HG02678 (cell line): ENCODE measurements around the gene OR8B3.
"Not testable (repeated sequence)": the region's sequence is repeated elsewhere in the genome, so short reads cannot be mapped to it uniquely, and the experiment has no call there.

Experiments used
- ATAC-seq: cut with Tn5 transposase; IDR thresholded peaks from one replicate; pipeline ENCODE4 v1.9.1; 2021; ENCODE audit warnings: mild to moderate bottlenecking, moderate library complexity; ENCODE audit not compliant: unreplicated experiment

Gene OR8B3

GRCh38 chr11:124398924-124399323 is at the start of gene OR8B3:
Gene OR8B3 (minus strand): TSS chr11:124399024. CDS start chr11:124397351, 1,673 bp downstream.
- no peak for ATAC-seq

- ATAC-seq = no peak
These were observed 48.1 kb upstream of the OR8B3 start for GRCh38 chr11:124446916-124447315.

- ATAC-seq = no peak
These were observed 46.9 kb upstream of the OR8B3 start, which contains the start of gene OR8B8 for GRCh38 chr11:124445646-124446150. Gene OR8B8 (minus strand): TSS chr11:124445696. CDS start chr11:124441085, 4,611 bp downstream.

- ATAC-seq = no peak
These were observed 44.0 kb upstream of the OR8B3 start for GRCh38 chr11:124442847-124443246.

GRCh38 chr11:124442442-124442841 is 43.6 kb upstream of the OR8B3 start:
- no peak for ATAC-seq

- no peak for ATAC-seq
These were observed 42.7 kb upstream of the OR8B3 start for GRCh38 chr11:124441519-124441918.

- ATAC-seq = no peak
These were observed 42.3 kb upstream of the OR8B3 start for GRCh38 chr11:124441081-124441480.

- no peak for ATAC-seq
These were observed 41.8 kb upstream of the OR8B3 start for GRCh38 chr11:124440608-124441007.

GRCh38 chr11:124434699-124435098 is 35.9 kb upstream of the OR8B3 start:
- no peak for ATAC-seq

GRCh38 chr11:124429599-124429998 is 30.8 kb upstream of the OR8B3 start:
- no peak for ATAC-seq

- ATAC-seq = no peak
These were observed 25.6 kb upstream of the OR8B3 start, which contains the start of gene OR8B4 for GRCh38 chr11:124424384-124424921. Gene OR8B4 (minus strand): TSS chr11:124424871. CDS start chr11:124424871, 0 bp downstream.

- ATAC-seq = no peak
These were observed 22.2 kb upstream of the OR8B3 start for GRCh38 chr11:124421043-124421442.

- ATAC-seq = no peak
These were observed 16.6 kb upstream of the OR8B3 start for GRCh38 chr11:124415356-124415923.

- no peak for ATAC-seq
These were observed 11.1 kb upstream of the OR8B3 start for GRCh38 chr11:124409906-124410305.

GRCh38 chr11:124405581-124405980 is 6.8 kb upstream of the OR8B3 start:
- ATAC-seq = no peak

GRCh38 chr11:124403186-124403585 is 4.4 kb upstream of the OR8B3 start:
- ATAC-seq = not testable (repeated sequence)

GRCh38 chr11:124402326-124402922 is 3.6 kb upstream of the OR8B3 start:
- ATAC-seq = peak; percentile 97

- ATAC-seq = not testable (repeated sequence)
These were observed 2.0 kb downstream of the OR8B3 start for GRCh38 chr11:124396847-124397246.

GRCh38 chr11:124394408-124394807 is 4.4 kb downstream of the OR8B3 start:
- ATAC-seq = no peak

- ATAC-seq = no peak
These were observed 14.4 kb downstream of the OR8B3 start, which contains the start of gene OR8B2 for GRCh38 chr11:124384399-124384798. Gene OR8B2 (minus strand): TSS chr11:124384499. CDS start chr11:124383343, 1,156 bp downstream.

- ATAC-seq = not testable (repeated sequence)
These were observed 16.0 kb downstream of the OR8B3 start for GRCh38 chr11:124382857-124383256.

- ATAC-seq = no peak
These were observed 18.2 kb downstream of the OR8B3 start for GRCh38 chr11:124380585-124380984.
